A204.1 (cell line): Measurements from ENCODE around the gene EDIL3.
"Not testable (repeated sequence)": the region's sequence is repeated elsewhere in the genome, so short reads cannot be mapped to it uniquely, and the experiment has no call there.

Experiments
- FAIRE-seq: peaks from 2 replicates; lab custom pipeline; 2012; peaks lifted over from hg19 to GRCh38; lab: Jason Lieb, UNC

The EDIL3 gene

DNA sequence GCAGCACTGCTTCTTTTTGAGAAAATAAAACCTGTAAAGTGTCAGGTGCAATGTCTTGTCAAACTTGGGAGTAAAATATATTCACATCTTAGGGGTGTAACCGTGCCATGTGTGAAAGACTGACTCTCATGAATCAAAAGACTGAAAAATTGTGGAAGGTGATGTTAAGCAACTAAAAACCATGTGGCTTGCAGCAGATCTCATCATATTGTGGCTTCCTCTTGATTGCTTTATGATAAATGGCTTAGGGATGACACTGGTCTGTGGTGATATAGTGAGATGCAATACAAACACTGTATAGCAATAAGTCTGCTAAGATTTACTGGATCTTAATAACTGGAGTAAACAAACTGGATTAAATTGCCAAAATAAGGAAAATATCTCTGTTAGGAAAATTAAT is 321.6 kb downstream of the EDIL3 start:
- no peak for FAIRE-seq

DNA sequence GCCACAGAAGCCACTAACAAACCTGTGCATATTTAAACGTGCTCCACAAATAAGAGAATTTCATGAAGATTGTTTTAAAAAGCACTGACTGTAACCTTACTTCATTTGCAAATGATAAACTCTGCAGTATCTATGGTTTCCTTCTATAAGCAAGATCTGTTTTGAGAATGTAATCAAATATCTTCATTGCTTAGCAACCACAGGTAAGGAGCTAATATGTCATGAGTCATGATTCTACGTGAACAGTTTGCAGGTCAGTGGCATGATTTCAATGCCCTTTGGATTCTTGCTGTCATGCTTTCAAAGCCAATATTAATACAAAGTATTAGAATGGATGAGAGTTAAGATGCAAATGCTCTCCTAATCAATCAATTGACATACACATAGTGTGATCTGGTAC is 325.0 kb downstream of the EDIL3 start:
- FAIRE-seq, result no peak

DNA sequence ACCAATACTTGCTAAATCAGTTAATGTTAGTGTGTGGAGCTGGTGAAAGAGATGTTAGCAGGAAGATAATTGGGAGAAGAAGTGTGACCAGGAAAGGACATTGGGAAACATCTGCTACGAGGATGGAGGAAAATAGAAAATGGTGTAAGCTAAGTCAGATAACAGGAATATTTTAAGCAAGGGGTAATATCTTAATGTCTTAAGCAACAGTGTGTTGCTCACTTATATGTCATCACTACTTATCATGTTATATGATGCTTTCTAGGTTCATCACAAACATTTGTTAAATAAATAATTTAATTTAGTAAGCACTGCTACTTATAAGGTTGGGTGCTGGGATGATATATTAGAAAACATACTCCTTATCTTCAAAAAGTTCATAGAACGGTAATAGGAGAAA is 326.1 kb downstream of the EDIL3 start:
- no peak for FAIRE-seq

DNA sequence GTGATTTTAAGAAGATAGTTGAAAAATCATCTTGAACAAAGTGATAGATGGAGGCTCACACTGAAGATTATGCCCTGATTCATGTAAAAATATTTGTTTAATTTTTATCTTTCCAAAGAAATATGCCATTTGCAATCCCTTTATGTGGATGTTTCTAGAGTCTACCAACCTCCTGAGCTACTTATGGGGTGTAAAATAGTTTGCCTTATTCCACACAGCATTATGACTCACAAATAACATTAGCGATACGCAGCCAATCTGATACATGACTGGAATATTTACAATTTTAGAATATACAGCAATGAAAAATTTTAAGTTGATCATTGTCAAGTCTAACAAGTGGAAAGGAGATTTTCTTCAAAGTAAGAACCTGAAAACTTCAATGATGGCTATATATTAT is 327.5 kb downstream of the EDIL3 start:
- FAIRE-seq, result no peak

DNA sequence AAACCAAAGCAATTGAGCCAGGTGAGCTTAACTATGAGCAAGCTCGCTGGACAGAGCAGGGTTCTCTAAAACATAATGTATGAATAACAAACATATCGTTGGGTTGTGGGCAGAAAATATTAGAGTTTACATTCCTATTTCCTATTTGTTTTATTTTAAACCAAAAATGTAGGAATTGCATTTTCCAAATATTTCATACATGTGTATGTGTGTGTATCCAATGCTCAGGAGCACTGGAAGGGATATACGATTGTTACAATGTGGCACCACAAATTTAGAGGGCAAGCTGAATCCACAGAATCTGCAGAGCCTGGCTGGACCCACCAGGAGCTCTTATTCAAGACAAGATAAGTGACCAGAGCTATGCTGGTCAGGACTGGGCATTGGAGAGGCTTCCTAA is 338.7 kb downstream of the EDIL3 start:
- no peak for FAIRE-seq

DNA sequence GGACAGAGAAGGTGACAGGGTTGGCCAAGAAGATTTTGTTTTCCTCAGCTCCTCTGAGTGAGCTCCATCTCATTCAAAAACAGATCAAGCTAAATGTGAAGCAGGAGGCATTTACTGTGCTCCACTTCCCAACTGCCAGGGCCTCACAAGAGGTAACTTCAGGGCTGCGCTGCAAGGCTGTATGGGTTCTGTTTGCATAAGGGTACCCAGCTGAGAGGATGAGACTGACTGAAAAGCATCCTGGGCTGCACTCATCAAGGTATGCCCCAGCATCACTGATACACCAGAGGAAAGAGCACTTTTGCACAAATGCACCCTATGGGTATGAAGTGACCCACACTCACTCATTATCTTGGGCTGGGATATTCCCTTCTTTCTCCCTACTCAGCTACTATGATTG is 347.8 kb downstream of the EDIL3 start:
- no peak for FAIRE-seq

DNA sequence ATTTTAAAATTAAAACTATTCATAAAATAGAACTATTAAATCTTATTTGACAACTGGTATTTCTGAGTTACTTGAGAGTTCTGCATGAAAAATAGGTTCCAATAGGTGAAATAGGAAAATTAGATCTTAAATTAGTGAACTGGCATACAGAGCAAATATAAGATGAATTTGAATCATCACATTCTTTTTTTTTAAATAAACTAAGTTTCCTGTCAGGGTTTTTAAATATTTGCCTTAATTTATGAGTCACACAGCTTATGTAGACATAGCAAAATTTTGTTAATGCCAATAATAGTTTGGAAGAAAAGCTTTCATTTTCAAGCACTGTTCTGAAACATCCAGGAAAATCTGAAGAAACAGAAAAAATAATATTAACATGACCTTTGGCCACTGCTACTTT is 352.4 kb downstream of the EDIL3 start:
- FAIRE-seq, result no peak

DNA sequence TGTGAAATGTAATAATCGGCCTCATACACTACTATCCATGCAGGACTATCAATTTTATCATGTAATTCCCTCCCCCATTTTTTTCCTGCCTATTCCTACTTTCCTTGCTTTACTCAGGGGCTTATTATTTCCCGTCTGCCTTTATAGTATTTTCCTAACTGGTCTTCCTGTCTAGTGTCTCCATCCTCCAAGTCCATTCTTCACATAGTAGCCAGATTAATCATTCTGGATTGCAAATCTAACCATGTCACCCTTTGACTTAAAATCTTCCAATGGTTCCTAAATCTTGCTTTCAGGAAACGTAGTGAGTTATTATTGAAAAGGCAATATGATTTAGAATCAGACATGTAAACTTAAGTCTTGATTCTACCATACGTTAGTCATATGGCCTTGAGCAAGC is 356.6 kb downstream of the EDIL3 start:
- FAIRE-seq, result no peak

DNA sequence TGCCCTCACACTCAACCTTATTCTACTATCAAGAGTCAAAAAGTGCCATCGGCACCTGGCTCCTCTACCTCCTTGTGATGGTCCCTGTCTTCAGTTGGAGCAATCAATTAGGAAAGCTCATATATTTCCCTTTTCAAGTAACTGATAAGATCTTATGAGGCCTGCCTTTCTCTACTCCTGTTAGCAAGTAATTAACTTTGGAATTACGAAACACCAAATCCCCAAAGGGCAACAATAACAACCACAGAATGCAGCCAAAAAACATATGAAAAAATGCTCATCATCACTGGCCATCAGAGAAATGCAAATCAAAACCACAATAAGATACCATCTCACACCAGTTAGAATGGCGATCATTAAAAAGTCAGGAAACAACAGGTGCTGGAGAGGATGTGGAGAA is 366.2 kb downstream of the EDIL3 start:
- FAIRE-seq, result not testable (repeated sequence)

DNA sequence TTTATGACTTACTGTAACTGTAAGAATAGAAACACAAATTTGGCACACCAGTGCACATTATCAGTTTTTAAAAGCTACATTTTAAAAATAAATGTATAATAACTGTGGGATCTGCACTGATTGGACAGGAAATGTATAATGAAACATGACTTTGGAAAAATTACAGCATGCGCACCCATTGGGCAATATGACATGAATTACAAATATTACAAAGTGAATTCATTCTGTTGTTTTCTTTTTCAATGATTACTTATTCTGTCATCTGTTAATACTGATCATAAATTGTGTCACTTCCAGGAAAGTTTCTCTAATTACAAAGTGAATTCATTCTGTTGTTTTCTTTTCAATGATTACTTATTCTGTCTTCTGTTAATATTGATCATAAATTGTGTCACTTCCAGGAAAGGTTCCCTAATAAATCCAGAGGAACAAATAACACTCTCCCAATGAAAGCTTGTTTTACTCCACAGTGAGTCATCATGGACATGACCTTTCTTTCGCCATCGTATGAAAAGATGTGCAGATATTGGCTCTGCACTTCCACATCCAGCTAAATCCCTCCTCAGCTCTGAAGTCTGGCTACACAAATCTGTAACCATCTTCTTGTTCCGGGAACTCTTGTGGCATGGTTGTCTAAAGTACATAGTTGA is 367.0 kb downstream of the EDIL3 start:
- no peak for FAIRE-seq

DNA sequence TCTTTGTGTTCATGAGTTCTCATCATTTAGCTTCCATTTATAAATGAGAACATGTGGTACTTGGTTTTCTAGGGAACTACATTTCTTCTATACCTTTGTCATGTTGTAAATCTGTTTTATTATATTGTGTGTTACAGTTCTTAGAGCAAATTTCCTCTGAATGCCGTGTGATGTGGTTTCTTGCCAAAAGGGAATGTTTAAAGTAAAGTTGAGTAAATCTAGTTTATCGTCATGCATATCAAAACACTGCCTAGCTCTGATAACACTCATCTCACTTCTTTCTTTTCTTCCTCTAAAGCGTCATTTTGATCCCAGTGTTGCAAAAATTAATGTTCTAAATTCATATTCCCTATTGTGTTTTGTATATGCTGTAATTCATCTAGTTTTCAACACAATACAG is 368.6 kb downstream of the EDIL3 start:
- FAIRE-seq, result no peak

DNA sequence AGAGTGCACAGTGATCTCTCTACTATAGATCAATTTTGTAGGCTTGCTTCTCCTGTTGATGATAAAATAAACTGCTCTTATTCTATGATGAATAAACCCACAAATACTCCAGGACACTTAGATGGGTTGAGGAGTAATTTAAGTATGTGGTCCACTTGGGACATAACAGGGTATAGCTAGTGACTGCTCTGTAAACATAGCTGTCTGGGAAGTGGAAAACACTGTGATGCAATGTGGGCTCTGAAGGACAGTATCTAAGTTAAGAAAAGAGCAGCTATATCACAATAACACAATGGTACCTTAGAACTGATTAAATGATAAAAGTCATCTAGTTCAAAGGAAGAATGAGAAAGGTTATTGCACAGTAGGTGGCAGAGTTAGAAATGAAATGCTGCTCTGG is 369.7 kb downstream of the EDIL3 start:
- FAIRE-seq, result no peak

DNA sequence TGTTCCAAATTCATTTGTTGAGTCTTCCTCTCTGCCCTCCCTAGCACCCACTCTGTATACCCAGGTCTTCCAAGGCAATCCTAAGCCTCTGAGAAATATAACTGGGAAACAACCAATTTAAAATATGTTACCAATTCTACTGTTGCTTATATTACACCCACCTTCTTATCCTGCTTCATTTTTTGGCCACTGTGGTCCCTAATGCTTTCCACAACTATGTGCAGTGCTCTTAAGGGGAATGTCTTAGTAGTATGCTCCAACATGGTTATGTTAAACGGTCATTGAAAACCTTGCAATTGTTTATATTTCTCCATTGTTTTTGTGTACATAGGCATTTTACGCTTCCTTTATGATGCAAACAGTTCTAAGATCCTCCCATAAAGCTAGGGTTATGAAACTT is 390.9 kb downstream of the EDIL3 start:
- FAIRE-seq, result no peak

DNA sequence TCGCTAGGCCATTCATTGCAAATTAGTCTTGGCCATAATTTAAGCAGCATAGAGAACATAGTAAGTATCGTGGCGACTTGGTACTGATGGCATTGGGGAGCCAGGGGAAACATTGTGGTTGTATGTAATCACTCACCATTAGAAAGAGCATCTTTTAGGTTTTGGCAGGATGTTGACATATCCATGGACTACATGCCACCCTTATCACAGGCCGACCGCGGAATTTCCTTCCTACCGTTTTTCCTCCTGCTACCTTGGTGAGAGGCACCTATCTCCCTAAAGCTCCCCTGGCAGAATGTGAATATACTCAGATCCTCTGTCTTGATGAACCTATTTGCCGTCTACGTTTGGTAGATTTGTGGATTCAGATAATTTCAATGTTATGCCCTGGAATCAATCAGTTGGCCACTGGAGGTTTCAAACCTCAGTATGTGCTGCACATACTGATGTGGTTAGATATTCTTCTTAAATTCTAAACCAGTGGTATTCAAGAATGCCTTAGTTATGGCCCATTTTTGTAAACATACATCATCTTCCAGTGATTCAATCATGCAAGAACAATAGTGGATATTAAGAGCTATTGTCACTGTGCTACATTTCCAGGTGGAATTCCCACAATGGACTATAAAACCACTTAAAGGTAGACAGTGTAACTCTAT is 393.0 kb downstream of the EDIL3 start:
- FAIRE-seq, result no peak

DNA sequence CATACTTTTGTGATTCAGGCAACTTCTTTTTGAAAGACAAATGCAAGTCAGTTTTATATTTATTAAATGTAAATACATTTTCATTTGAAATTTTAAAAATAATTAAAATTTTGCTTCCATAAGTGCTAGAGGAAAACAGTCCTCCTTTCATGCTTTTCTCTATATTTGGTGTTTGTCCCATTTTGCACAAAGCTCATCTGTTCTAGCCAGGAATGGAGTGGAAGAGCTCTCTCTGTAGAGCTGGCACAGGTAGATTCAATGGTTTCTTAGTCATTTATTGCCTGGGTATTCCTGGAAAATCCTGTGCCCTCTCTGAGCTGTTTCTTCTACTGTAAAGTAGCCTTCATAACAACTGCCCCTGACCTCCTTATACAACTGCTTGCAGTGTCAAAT is 396.4 kb downstream of the EDIL3 start:
- FAIRE-seq, result no peak

DNA sequence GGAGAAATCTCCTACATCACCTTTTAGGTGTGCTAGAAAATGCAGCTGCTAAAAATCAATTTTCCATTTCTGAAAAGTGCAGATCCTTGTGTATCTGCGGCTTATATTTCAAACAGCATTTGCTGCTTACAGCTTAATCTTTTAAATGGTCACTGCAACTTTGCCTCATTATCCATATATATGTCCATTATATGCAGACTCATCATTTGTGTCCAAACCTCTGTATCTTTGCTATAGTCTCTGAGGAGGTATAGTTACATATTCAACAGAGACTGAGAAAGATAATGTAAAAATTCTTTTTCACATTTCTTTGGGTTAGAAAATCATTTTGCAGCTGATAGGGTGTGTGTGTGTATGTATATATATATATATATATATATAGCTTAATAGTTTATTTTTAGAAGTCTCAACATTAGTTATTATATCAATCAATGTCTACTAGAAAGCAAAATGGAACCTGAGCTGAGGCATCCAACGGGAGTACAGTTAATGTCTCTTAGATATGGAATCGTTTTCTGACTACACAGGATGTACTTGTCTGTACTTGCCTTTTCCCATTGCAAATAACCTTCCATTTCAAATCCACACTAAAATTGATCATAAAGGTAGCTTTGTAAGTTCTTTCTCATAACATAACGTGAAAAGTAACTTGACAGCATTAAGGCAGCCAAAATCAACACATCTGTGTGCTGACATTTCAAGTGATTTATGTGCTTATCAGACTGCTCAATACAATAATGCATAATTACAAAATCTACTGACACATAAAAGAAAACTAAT is 397.0 kb downstream of the EDIL3 start:
- no peak for FAIRE-seq

DNA sequence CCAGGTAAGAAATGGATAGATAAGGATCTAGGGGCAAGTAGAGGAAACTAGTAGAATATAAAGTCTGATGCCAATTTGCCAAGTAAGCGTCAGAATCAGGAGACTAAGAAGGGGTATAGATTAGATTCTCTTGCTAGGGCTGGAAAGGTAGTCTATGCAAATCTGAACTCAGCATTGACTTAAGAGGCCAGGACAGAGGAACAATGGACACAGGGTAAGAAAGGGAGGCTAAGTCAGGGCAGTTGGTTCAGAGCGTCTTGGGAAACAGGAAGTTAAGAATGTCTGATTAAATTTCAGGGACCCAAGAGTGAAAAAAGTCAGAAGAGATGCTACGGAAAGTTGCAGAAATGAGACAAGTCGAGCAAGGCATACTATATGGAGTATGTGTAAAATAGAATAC is 400.8 kb downstream of the EDIL3 start:
- FAIRE-seq, result no peak

DNA sequence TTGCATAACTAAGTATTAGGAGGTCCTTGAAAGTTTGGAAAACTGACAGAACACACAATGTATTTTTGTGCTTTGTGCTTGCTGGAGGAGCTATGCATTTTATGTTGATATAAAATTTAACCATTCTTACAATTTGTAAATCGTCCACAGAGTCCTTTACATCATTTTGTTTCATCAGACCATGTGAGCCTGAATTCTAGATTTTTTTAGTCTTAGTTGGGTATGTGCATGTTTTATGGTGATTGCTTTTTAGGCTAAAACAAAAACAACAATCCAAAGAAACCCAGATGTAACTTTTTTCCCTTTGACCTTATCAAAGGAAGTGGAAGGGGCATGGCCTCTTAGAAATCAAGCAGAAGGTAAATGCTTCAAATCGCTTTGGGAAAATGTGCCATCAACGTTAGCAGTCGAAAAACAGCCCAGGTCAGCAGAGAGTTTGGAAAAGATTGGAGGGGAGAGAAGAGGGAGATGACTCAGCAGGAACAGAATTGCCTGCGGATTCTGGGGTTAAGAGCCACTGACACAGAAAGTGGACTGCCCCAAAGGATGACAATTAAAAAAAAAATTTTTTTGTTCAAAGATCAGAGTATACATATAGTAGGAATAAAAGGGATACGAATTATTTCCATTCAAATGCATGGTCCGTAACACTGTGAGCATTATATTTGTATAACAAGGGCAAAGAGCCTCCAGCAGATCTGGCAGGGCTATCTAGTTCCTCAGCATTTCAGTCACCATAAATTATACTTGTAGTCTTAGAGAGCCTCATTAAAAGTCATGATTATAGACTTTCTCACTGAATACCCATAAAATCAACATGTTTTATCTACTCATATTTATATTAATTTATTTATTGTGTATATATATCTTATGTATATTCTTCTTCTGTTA is 410.5 kb downstream of the EDIL3 start:
- no peak for FAIRE-seq

DNA sequence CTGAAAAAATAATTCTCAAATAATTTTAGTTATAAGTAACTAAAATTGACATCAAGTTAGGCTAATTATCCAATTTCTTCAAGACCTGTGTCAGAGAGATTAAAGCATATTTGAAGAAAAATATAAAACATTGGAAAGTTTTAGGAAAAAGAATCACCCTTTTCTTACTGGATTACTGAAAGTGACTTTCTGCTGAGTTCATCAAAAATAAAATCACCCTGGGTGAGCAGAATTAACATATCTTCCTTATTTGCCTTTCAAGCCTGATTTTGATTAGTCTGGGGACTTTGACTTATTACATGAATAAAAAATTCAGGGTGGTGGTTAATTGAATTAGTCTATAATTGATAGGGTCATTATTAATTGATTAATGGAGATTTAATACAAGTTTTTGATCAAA is 411.8 kb downstream of the EDIL3 start:
- no peak for FAIRE-seq

DNA sequence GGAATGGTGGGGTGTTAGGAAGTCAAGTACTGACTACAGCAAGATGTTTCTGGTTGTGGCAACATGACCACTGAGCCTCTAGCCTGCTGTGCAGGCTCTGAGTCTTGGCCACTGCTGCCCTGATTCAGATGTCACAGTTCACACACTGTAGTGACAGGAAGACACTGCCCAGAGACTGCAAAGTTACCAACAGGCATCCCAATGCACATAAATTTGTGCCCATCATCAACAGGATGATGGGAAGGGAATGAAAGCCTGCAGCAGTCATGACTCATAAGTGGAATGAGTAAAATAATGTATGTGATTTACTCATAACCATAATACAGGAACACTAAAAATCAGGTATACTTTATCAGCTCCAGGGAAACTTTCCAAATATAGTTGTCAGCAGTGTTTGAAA is 412.4 kb downstream of the EDIL3 start:
- no peak for FAIRE-seq

DNA sequence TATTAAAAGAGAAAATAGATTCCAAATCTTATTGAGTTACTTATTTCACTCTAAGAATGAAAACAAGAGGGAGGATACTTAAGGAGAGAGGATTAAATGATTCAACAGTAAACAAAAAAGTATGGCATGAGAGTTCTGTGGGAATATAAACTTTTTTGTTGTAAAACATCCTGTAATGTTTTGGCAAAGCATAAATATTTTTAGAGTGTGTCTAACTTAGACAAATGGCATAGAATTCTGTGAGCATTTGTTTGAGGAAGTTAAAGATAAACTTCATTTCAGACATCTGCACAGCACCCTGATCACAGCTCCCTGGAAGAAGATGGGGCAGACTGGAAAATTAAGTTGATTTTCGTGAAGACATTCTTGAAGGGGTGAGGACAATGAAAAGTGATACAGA is 417.3 kb downstream of the EDIL3 start:
- FAIRE-seq, result no peak

DNA sequence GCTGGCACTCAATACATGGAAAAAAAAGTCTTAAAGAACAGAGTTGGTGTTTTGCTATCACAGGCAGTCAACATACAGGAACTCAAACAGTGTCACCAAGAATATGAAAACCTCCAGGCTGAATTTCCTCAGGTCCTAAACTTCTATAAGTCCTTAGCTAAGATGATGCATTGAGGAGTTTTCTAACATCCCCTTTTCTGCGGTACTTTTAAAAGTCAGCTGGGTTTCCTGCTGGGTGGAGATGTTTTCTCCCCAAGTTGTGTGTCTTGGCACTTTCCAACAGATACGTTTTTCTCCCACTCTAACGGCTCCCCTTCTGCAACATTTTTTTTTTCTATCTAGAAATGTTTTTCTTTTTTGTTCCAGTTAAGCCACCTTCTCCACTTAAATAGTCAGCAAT is 419.2 kb downstream of the EDIL3 start:
- FAIRE-seq, result no peak

DNA sequence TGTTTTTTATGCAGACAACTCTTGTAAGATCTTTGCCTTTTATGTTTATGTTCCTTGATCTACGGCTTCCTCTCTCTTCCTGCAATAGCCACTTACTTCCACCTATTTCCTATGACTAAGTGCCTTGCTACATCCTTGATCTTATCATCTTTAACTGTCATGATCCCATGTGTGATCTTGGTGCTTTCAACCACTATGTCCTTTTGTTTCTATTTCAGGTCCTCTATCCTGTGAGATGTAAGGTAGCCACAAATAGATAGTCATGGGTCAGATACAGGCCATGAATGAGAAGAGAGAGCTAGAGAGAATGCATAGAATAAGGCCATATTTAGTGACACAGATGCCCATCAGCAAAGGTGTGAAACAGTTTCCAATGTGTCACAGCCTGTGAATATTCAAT is 420.4 kb downstream of the EDIL3 start:
- FAIRE-seq, result no peak
